Testis (tissue), 2 donors: Measurements from ENCODE around the gene RTL1.

Source experiments
- CTCF ChIP-seq, 3 experiments: fragments of 450-650 bp in 2 of 3; fragments of 200-600 bp in 1 of 3; sonication (generic) in 1 of 3; IDR thresholded peaks; one replicate each; pipeline ENCODE4 v1.5.1; 2016 to 2019; ENCODE audit warnings: antibody characterized with exemption in 3 of 3, mild to moderate bottlenecking in 2 of 3, moderate library complexity in 1 of 3
- POLR2A ChIP-seq: fragments of 450-650 bp; IDR thresholded peaks from one replicate; pipeline ENCODE4 v1.6.1; 2017; ENCODE audit warnings: antibody characterized with exemption, mild to moderate bottlenecking, moderate library complexity

DNA sequence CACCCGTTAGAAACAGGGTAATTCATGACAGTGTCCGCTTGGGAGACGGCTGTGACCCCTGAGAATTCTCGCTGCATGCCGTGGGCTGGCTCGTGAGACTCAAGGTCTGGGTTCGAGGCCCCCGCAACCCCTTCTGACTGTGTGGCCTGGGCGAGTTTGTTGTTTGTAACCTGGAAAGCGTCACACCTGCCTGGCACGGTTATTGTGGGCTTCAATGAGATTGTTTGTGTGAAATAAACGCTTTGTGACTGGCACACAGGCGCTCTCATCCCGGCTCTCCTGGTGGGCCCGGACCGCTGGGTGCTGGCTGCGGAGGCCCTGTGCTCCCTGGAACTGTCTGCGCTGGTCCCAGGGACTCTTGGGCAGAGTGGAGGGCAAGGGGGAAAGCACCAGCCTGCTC lies 43.7 kb downstream of the RTL1 start:
- TF ChIP-seq CTCF (IDR thresholded peaks at IDR 0.05) = no peak
- TF ChIP-seq POLR2A = no peak
